HG03060 (cell line): ENCODE data around the gene LILRB2.
"Not testable (repeated sequence)": the region's sequence is repeated elsewhere in the genome, so short reads cannot be mapped to it uniquely, and the experiment has no call there.

Experiments
- ATAC-seq: cut with Tn5 transposase; IDR thresholded peaks from one replicate; pipeline ENCODE4 v1.9.1; 2021; ENCODE audit warnings: low read depth, moderate number of reproducible peaks; ENCODE audit not compliant: unreplicated experiment

LILRB2 gene

DNA sequence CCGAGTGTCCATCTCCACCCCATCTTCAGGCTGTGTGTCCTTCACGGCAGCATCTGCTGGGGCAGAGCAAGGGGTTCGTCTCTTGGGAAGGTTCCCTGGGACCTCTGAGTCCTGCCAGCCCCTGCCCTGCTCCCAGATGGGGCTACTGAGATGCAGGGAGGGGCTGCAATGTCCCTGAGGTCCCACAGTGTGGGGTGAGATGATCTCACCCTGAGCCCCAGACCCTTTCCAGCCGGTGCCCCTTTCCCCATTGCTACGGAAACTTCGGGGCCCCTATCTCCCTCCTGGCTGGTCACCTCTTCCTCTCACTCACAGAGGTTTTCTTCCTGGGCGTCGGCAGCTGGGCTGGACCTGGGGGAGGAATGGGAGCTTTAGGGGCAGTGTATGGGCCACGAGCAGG lies 5.0 kb downstream of the LILRB2 start:
- no peak for ATAC-seq

DNA sequence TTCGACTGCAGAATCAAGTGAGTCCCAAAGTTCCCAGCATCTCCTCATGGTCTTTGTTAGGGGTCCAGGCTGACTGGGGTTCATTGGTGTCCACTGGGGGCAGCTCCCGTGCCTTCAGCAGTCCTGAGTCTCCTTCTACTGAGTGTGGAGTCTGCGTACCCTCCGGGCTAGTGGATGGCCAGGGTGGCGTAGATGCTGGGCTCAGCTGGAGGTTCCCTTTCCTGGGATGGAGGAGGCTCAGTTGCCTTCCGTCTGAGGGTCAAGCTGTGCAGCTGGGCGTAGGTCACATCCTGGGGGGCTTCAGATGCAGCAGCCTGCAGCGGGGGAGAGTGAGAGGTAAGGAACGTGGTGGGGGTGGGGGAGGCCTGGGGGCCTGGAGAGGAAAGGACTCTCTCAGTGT lies 6.4 kb downstream of the LILRB2 start:
- not testable (repeated sequence) for ATAC-seq

DNA sequence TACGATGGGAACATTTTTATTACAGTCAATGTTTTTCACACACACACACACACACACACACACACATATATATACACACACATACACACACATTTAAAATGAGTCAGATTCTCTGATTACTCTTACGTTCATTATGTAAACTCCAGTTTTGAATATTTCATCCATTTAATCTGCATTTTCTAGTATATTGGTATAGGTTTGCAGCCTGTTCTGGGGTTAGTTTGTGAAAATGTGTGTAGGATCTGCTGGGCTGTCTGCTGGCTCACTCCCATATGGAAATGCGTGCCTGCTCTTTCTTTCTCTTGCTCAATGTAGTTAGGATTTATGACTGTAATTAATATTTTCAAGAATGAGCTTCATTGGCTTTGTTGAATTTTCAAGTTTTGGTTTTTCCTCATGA lies 7.1 kb downstream of the LILRB2 start:
- ATAC-seq: no peak

DNA sequence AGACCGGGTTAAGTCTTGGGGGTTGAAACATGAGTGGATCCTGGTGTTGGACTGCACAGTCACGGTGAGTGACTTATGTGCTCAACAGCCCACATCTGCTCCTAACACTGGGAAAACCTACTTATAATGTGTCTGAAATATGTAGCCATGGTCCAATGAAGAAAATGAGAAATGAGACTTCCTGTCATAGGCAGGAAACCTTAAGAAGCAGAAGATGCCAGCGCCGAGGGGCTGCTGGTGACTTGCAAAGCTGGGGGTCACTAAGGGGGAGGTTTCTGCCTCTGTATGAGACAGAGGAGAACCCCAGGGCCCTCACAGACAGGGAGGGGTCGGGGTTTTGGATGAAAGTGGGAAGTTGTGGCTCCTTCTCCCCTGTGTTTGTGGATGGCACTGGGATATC lies 8.7 kb downstream of the LILRB2 start:
- not testable (repeated sequence) for ATAC-seq

DNA sequence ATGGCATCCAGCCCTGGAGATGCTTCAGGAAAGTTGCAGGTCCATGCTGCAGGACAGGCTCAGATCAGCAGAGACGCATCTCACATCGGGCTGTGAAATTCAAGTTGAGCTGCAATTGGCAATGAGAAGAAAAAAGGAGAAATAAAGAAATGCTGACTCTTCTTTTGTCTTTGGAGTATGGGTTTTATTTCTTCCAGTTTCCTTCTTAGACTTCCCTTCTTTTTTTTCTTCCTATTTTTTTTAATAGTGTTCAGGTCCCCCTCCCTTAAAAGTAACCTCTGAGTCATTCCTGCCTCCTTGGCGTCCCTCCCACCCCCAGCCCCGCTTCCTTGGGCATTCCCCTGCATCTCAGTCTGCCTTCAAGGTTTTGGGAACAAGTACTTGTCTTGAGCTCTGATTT lies 9.3 kb downstream of the LILRB2 start:
- ATAC-seq: not testable (repeated sequence)

DNA sequence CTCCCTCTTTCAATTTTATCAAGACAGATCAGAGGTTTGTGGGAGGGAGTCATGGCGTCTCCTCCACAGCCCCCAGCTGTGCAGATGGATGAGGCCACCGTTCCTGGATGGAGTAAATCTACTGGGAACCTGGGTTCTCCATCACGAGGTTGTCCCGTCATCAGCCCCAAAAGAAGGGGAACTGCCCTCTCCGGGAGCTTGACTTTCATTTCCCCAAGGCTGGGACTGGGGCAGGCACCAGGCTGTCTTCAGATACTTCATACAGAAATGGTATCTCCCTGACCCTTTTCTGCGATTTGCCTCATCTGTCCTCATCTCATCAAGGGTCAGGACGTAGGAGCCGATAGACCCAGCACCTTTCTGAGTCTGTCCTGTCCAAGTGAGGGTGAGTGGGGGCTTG lies 9.8 kb downstream of the LILRB2 start:
- ATAC-seq: no peak

DNA sequence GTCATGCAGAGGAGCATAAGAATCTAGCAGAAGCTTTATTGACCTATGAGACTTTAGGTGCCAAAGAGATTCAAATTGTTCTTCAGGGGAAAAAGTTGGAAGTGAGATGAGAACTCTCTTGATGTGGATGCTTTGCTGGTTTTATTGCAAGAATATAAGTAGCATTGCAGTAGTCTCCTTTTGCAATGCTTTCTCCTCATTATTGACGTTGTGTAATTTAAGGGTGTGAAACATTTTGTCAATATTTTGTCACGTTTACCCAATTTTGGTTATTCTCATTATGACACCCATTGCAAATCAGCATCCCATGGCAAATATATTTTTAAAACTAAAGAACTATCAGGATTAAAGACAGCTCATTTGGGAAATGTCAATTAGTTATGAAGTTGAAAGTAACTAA lies 12.0 kb downstream of the LILRB2 start:
- no peak for ATAC-seq

DNA sequence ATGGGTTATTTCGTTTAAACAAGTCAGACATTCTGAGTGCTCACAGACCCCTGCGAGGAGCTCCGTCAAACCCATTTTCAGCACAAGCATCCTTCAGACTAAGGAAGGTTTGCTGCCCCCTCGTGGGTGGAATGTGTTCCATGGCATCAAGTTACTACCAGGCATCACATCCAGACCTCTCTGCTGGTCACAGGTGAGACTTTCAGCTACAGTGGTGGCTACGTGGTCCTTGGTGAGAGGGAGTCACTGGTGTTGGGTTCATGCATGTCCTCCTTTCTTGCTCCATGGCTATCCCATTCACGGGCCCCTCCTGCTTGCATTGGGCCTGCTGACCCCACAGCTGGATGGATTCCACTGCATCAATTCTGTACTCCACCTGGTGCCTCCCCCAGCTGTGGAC lies 14.8 kb downstream of the LILRB2 start:
- ATAC-seq: no peak

DNA sequence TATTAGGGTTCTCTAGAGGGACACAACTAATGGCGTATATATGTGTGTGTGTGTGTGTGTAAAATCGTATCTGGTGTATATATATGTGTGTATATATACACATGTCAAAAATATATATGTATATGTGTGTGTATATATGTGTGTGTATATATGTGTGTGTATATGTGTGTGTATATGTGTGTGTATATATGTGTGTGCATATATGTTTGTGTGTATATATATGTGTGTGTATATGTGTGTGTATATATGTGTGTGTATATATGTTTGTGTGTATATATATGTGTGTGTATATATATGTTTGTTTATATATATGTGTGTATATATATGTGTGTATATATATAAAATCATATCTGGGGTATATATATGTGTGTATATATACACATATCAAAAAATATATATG lies 18.4 kb downstream of the LILRB2 start:
- no peak for ATAC-seq

DNA sequence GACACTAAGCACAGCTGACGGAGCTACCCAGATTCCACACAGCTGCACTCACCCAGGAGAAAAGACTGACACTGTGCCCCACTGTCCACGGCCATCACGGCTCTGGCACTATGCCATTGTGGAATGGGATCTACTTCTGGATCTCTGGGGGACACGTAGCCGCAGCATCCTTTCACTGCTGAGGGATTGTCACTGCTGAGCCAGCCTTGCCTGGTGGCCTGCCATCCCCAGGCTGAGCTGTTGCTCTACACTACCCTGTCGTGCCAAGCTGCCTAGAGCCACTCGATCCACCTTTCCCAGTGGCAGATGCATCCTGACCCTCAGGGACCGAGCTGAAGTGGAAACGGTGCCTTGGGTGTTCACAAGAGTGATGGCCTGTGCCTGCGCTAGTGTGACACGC lies 18.8 kb downstream of the LILRB2 start:
- no peak for ATAC-seq

DNA sequence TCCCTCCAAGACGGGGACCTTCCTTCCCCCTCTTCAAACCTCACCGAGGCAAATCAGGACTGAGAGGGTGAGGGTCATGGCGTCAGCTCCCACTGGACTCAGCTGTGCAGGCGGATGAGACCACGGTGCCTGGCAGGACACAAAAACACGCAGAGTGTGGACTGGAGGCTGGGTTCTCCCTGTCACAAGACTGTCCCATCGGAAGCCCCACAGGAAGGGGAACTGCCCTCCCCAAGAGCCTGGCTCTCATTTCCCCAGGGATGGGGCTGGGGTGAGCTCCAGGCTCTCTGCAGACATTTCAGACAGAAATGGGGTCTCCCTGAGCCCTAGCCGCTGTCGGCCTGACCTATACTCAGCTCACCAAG lies 23.8 kb downstream of the LILRB2 start, which contains the start of gene LILRB5:
LILRB5 (minus strand) TSS at position 158 of the 365 bp plus-strand sequence; CDS start at position 78, 80 bp downstream.
- ATAC-seq: no peak

DNA sequence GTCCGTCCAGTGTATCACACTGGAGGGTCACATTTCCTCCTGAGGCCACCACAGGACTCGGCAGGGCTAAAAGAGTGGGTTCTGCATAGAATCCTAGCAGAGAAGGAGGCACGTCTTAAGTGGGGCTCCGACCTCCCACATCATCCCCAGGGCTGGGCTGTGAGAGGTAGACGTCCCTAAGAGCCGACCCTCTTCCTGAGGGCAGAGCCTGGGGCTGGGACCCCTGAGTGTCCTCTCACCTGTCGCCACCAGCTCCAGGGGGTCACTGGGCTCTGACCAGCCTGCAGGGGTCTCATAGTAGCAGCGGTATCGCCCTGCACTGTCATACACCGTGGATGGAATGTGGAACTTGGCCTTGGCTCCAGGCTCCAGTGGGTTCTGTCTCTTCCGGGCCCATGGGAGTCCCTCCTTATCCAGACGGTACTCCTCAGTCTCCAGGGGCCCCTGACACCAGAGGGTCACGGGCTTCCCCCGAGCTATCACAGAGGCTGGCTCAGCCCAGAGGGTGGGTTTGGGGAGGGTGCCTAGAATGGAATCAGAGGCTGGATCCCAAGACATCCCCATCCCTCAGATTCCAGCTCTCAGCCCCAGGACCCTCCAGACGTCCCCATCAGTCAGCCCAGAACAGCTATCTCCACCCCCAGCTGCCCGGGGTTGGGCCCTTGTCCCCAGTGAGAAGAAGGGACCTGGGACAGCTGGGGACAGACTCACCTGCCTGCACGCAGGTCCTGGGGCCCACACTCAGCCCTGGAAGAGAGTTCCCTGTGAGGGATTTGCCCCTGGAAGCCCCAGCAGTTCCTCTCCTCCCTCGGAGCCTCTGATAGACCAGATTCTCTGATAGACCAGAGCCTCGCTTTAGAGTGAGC lies 24.4 kb downstream of the LILRB2 start:
- ATAC-seq: no peak

DNA sequence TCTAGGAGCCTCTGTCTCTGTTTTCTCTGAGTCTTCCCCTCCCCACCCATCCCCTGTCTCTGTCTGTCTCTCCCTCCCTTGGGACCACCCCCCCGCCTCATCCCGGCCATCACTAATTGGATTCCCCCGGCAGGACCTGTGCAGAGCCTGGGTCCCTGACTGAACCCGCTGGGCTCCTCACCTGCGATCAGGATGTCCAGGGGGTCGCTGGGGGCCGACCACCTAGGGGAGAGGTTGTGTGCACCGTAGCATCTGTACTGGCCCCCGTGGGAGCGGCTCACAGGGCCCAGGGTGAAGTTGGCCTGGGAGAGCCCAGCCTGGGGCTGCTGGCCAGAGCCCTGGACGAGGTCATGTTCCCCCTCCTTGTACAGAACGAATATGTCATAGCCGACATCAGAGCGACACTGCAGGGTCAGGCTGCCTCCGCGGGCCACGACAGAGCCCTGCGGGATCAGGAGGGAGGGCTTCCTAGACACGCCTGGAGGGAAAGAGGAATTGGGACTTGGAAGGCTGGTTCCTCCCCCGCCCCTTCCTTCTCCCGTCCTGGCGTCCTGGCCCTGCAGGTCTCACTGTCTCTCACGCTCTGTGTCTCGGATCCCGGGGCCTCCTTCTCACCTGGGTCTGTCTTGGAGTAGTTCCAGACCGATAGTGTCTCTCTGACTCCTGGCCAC lies 25.7 kb downstream of the LILRB2 start:
- no peak for ATAC-seq

DNA sequence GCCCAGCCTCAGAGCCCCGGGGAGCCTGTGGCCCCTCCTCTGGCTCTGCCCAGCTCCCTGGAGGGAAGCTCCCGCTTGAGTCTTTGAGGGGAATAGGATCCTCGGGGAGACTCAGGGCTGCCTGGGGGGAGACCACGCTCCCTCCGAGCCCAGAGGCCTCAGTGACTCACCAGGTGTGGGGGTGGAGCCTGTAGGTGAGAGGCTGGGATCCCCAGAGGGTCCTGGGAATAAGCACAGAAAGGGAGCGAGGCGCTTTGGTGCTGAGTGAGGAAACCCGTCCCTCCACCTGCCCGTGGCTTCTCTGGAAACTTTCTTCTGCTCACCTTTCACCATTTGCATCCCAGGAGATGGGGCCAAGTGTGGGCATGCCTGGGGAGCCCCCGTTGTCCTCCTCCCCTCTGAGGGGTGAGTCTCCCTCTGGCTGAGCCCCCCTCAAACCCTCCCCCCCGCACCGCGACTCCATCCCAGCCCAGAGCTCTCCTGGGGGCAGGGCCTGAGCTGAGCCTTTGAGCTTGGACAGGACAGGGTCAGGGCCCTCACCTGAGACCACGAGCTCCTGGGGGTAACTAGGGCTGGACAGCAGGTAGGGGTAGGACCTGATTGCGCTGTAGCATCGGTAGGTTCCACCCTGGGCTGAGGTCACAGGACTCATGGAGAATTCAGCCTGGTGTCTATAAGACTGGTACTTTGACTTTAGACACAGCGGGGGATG lies 26.6 kb downstream of the LILRB2 start:
- ATAC-seq: no peak

DNA sequence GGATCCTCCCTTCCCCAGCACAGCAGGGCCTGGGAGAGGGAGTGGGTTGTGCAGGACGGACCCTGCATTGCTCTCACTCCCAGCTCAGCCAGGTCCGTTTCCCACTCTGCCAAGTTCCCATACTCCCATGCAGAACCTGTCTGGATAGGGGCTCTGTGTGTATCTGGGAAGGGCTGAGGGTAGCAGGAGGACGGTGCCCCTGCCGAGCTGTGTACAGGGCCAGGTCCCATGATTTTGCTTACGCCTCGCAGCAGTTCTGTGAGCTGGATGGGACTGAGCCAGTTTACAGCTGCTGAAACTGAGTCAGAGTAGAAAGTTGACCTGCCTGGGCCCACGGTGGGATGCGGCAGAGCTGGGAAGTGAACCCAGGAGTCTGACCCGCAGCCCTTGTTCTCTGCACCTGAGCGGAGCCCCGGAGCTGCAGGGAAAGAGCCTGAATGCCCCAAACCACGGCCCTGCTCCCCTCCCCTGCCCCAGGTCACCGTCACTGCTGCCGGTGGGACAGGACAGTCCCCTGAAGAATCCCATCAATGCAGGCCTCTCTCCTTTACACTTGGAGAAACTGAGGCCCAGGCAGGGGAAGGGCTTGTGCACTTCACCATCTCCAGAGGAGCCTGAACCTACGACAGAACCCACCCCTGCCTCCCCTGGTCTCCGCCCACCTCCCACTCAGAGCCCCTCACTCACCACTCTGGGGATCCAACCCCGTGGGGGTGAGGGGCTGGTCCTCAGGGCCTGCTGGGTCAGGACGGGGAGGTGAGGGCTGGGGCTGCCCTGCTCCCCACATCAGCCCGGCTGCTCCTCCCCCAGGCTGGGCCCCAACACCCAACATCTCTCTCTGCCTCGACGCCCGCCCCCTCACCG lies 27.3 kb downstream of the LILRB2 start:
- no peak for ATAC-seq

DNA sequence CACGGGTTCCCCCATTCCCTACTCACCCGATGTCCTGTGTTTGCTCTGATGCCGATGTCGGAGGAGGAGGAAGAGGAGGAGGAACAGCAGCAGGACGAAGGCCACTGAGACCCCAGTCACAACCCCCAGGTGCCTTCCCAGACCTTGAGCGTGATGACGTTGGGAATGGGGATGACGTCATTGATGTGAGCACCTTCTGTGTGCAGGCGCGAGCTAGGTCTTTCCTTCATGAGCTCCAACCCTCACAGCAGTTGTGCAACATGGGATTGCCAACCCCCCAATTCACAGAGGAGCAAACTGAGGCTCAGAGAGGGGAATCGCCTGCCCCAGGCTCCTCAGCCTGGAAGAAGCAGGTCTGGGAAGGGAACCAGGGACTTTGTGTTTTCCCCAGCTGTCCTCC lies 28.1 kb downstream of the LILRB2 start:
- ATAC-seq: no peak

DNA sequence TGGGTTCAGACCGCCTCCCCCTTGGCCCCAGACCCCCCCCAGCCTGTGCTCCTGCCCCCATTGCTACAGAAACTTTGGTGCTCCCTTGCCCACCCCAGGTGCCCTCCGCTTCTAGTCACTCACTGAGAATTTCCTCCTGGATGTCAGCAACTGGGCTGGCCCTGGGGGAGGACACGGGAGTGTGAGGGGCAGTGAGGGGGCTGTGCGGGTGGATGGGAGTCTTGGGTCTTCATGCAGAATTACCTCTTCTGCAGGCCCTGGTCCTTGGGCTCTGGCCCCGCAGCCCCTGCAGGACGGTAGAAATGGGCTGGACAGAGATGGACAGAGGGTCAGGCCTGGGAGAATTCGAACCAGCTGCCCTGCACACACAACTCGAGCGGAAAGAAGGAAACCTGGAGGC lies 28.7 kb downstream of the LILRB2 start:
- no peak for ATAC-seq

DNA sequence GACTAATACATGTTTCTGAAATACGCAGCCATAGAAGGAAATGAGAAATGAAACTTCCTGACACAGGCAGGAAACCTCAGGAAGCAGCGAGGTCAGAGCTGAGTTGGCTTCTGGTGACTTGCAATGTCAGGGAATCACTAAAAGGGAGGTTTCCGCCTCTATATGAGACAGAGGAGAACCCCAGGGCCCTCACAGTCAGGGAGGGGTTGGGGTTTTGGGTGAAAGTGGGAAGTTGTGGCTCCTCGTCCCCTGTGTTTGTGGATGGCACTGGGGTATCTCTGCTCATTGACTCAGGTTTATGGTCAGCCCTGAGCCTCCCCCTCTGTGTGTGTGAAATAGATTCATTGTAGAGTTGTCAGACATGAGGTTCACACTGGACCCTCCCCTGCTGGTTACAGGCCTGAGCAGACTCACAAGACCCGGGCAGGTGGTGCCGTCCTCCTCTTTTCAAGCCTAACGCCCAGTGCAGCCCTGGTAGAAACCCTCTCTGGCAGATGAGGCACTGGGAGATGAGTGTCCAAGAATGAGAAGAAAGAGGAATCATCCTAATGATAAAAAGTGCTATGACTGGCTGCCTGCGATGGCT lies 32.8 kb downstream of the LILRB2 start:
- no peak for ATAC-seq

DNA sequence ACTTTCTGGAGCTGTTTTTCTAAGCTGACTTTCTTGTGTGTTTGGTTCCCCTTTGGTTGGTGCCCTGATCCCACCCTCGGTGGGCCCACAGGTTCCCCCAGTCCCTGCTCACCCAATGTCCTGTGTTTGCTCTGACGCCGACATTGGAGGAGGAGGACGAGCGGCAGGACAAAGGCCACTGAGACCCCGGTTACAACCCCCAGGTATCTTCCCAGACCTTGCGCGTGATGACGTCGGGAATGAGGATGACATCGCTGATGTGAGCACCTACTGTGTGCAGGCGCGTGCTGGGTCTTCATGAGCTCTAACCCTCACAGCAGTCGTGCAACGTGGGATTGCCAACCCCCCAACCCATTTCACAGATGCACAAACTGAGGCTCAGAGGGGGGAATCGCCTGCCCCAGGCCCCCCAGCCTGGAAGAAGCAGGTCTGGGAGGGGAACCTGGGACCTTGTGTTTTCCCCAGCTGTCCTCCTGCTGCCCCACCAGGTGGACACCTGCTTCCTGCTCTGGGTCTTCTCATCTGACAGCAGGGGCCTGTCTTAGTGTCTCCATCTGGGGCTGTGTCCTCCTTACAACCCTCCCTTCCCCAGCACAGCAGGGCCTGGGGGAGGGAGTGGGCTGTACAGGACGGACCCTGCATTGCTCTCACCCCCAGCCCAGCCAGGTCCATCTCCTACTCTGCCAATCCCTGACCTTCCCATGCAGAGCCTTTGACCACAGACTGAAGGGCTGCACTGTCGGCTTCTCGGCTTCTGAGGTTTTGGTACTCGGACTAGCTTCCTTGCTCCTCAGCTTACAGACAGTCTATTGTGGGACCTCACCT lies 33.6 kb downstream of the LILRB2 start:
- ATAC-seq: no peak
